Liver (tissue), 3 donors: ENCODE data around the gene HSDL2.

Source experiments
- EGR1 ChIP-seq, 2 donors: IDR thresholded peaks; 2 replicates each; pipeline ENCODE4 v1.6.1; 2016 to 2018; ENCODE audit warnings: antibody characterized with exemption in 2 of 2, low read depth in 2 of 2
- FOXA1 ChIP-seq: IDR thresholded peaks from 2 replicates; pipeline ENCODE4 v1.6.1; 2016; ENCODE audit warnings: antibody characterized with exemption
- GABPA ChIP-seq, 2 donors: IDR thresholded peaks in 1 of 2; conservative IDR thresholded peaks in 1 of 2; 2 replicates each; pipeline ENCODE4 v1.6.1; 2016; ENCODE audit warnings: antibody characterized with exemption in 2 of 2, mild to moderate bottlenecking in 1 of 2, moderate library complexity in 1 of 2
- HNF4A ChIP-seq, 2 donors: conservative IDR thresholded peaks; 2 replicates each; pipeline ENCODE4 v1.6.1; 2016; ENCODE audit warnings: antibody characterized with exemption in 2 of 2, mild to moderate bottlenecking in 2 of 2
- JUND ChIP-seq, 2 donors: IDR thresholded peaks; 2 replicates each; pipeline ENCODE4 v1.6.1; 2016; ENCODE audit warnings: antibody characterized with exemption in 2 of 2
- RAD21 ChIP-seq, 2 donors: IDR thresholded peaks; 2 replicates each; pipeline ENCODE4 v1.6.1; 2016; ENCODE audit warnings: antibody characterized with exemption in 2 of 2, mild to moderate bottlenecking in 2 of 2
- TAF1 ChIP-seq: conservative IDR thresholded peaks from 2 replicates; pipeline ENCODE4 v1.6.1; 2016; ENCODE audit warnings: antibody characterized with exemption, mild to moderate bottlenecking
- YY1 ChIP-seq: IDR thresholded peaks from 2 replicates; pipeline ENCODE4 v1.6.1; 2016; ENCODE audit warnings: antibody characterized with exemption, mild to moderate bottlenecking
- TF ChIP-seq, protein P1 (sequence below): fragments of 150-350 bp; IDR thresholded peaks from 2 replicates; pipeline ENCODE4 v1.5.1; 2017; ENCODE audit warnings: improper control_type of control experiment, low read depth, low read length; ENCODE audit not compliant: missing input control
- TF ChIP-seq, protein P2 (sequence below): IDR thresholded peaks from 2 replicates; pipeline ENCODE4 v1.6.1; 2016; ENCODE audit warnings: antibody characterized with exemption, mild to moderate bottlenecking
- TF ChIP-seq, protein P3 (sequence below): IDR thresholded peaks from 2 replicates; pipeline ENCODE4 v1.6.1; 2016; ENCODE audit warnings: antibody characterized with exemption
- TF ChIP-seq, protein P4 (sequence below): IDR thresholded peaks from 2 replicates; pipeline ENCODE4 v1.6.1; 2016; ENCODE audit warnings: antibody characterized with exemption
- TF ChIP-seq, protein P5 (sequence below): IDR thresholded peaks from 2 replicates; pipeline ENCODE4 v1.6.1; 2016; ENCODE audit warnings: antibody characterized with exemption
- donor health status: healthy.
- donor health status: healthy.

DNA sequence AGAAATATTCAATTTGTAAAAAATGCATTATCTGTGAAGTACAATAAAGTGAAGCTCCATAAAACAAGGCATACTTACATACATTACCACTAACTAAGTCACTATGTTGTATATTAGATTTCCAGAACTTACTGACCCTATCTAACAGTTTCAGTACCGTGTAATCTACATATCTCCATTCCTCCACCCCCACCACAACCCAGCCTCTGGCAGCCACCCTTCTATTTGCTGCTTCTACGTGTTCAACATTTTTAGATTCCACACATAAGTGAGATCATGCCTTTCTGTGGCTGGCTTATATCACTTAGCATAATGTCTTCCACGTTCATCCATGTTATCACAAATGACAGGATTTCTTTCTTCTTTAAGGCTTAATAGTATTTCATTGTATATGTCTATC, 15.1 kb upstream of the HSDL2 start:
- TF ChIP-seq, protein P1, sequence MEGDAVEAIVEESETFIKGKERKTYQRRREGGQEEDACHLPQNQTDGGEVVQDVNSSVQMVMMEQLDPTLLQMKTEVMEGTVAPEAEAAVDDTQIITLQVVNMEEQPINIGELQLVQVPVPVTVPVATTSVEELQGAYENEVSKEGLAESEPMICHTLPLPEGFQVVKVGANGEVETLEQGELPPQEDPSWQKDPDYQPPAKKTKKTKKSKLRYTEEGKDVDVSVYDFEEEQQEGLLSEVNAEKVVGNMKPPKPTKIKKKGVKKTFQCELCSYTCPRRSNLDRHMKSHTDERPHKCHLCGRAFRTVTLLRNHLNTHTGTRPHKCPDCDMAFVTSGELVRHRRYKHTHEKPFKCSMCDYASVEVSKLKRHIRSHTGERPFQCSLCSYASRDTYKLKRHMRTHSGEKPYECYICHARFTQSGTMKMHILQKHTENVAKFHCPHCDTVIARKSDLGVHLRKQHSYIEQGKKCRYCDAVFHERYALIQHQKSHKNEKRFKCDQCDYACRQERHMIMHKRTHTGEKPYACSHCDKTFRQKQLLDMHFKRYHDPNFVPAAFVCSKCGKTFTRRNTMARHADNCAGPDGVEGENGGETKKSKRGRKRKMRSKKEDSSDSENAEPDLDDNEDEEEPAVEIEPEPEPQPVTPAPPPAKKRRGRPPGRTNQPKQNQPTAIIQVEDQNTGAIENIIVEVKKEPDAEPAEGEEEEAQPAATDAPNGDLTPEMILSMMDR = no peak
- TF ChIP-seq TAF1 = no peak
- no peak for TF ChIP-seq YY1
- TF ChIP-seq, protein P2, sequence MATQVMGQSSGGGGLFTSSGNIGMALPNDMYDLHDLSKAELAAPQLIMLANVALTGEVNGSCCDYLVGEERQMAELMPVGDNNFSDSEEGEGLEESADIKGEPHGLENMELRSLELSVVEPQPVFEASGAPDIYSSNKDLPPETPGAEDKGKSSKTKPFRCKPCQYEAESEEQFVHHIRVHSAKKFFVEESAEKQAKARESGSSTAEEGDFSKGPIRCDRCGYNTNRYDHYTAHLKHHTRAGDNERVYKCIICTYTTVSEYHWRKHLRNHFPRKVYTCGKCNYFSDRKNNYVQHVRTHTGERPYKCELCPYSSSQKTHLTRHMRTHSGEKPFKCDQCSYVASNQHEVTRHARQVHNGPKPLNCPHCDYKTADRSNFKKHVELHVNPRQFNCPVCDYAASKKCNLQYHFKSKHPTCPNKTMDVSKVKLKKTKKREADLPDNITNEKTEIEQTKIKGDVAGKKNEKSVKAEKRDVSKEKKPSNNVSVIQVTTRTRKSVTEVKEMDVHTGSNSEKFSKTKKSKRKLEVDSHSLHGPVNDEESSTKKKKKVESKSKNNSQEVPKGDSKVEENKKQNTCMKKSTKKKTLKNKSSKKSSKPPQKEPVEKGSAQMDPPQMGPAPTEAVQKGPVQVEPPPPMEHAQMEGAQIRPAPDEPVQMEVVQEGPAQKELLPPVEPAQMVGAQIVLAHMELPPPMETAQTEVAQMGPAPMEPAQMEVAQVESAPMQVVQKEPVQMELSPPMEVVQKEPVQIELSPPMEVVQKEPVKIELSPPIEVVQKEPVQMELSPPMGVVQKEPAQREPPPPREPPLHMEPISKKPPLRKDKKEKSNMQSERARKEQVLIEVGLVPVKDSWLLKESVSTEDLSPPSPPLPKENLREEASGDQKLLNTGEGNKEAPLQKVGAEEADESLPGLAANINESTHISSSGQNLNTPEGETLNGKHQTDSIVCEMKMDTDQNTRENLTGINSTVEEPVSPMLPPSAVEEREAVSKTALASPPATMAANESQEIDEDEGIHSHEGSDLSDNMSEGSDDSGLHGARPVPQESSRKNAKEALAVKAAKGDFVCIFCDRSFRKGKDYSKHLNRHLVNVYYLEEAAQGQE = no peak
- TF ChIP-seq, protein P3, sequence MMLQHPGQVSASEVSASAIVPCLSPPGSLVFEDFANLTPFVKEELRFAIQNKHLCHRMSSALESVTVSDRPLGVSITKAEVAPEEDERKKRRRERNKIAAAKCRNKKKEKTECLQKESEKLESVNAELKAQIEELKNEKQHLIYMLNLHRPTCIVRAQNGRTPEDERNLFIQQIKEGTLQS = no peak
- TF ChIP-seq, protein P4, sequence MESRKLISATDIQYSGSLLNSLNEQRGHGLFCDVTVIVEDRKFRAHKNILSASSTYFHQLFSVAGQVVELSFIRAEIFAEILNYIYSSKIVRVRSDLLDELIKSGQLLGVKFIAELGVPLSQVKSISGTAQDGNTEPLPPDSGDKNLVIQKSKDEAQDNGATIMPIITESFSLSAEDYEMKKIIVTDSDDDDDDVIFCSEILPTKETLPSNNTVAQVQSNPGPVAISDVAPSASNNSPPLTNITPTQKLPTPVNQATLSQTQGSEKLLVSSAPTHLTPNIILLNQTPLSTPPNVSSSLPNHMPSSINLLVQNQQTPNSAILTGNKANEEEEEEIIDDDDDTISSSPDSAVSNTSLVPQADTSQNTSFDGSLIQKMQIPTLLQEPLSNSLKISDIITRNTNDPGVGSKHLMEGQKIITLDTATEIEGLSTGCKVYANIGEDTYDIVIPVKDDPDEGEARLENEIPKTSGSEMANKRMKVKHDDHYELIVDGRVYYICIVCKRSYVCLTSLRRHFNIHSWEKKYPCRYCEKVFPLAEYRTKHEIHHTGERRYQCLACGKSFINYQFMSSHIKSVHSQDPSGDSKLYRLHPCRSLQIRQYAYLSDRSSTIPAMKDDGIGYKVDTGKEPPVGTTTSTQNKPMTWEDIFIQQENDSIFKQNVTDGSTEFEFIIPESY = no peak
- no peak for TF ChIP-seq RAD21 (IDR thresholded peaks at IDR 0.05)
- TF ChIP-seq, protein P5, sequence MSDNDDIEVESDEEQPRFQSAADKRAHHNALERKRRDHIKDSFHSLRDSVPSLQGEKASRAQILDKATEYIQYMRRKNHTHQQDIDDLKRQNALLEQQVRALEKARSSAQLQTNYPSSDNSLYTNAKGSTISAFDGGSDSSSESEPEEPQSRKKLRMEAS = no peak
- no peak for TF ChIP-seq FOXA1
- no peak for TF ChIP-seq JUND (IDR thresholded peaks at IDR 0.05)
- no peak for TF ChIP-seq EGR1 (IDR thresholded peaks at IDR 0.05; ENCODE audit: low read depth in 2 of 2)
- TF ChIP-seq HNF4A (conservative IDR thresholded peaks at IDR 0.05) = no peak
- TF ChIP-seq GABPA (IDR thresholded peaks at IDR 0.05 in 1 of 2, conservative IDR thresholded peaks at IDR 0.05 in 1 of 2) = no peak
